Activated CD8-positive, alpha-beta T cell treated with anti-CD3 and anti-CD28 coated beads for 36 hours (primary cell): ENCODE measurements around the gene DUXA. TPM values are rescaled to one million over a fixed set of nuclear protein-coding genes. Genes with fewer than 3 reads are reported as not detected.

Experiments
- ATAC-seq: fragments of 200-7000 bp; cut with Tn5 transposase; one replicate; pipeline ENCODE4 v1.10.0; 2021; ENCODE audit warnings: mild to moderate bottlenecking, moderate library complexity
- CTCF ChIA-PET: fragments of 350-600 bp; sonication (Branson Sonifier 250); formaldehyde crosslinking; loops from one replicate; lab custom pipeline; 2021; ENCODE audit warnings: antibody characterized with exemption; lab: Charles Lee
- POLR2A ChIA-PET: fragments of 350-600 bp; sonication (Branson Sonifier 250); formaldehyde crosslinking; loops from one replicate; lab custom pipeline; 2021; ENCODE audit warnings: antibody characterized with exemption; lab: Charles Lee
- DNase-seq: peaks from one replicate; pipeline ENCODE4 v3.0.0-alpha.2; 2020
- H3K27ac Mint-ChIP-seq: one replicate; pipeline ENCODE4 v1.8.0; 2021; ENCODE audit warnings: mild to moderate bottlenecking, mixed read lengths
- H3K27me3 Mint-ChIP-seq: one replicate; pipeline ENCODE4 v1.8.0; 2021; ENCODE audit warnings: mixed read lengths
- H3K36me3 Mint-ChIP-seq: one replicate; pipeline ENCODE4 v1.8.0; 2021; ENCODE audit warnings: low read depth, mixed read lengths
- H3K4me1 Mint-ChIP-seq: one replicate; pipeline ENCODE4 v1.8.0; 2021; ENCODE audit warnings: low read depth, mixed read lengths
- H3K4me3 Mint-ChIP-seq: one replicate; pipeline ENCODE4 v1.8.0; 2021; ENCODE audit warnings: mild to moderate bottlenecking, moderate library complexity, mixed read lengths
- H3K9me3 Mint-ChIP-seq: one replicate; pipeline ENCODE4 v1.8.0; 2021; ENCODE audit warnings: mixed read lengths
- CTCF ChIP-seq: fragments of 200-600 bp; IDR thresholded peaks from one replicate; pipeline ENCODE4 v1.8.0; 2022; ENCODE audit warnings: antibody characterized with exemption, mild to moderate bottlenecking
- intact Hi-C: fragments of 100-400 bp; cut with micrococcal nuclease; formaldehyde crosslinking; loops from one replicate; pipeline ENCODE4 v1.10.0; 2022
- total RNA-seq, 2 experiments: library from RNA; stranded (reverse); gene quantifications; one replicate each; pipeline ENCODE4 v1.2.3, GENCODE V29; 2021

DUXA gene
- total RNA-seq, 2 experiments from 2014 or later: not detected

- POLR2A ChIA-PET: no interaction called here
- DNase-seq: no peak
- H3K27me3 Mint-ChIP-seq: peaks cover 10% of the 10 kb centered on the region
- peaks cover 39% of the 10 kb centered on the region for H3K9me3 Mint-ChIP-seq
- peaks cover 12% of the 10 kb centered on the region for H3K36me3 Mint-ChIP-seq
- intact Hi-C loops: no loop called here
- no peak overlapping the region for H3K27ac Mint-ChIP-seq
- ATAC-seq: no peak
- H3K4me1 Mint-ChIP-seq: no peaks in the 10 kb centered on the region
- TF ChIP-seq CTCF: no peak
- CTCF ChIA-PET: no interaction called here
- no peak overlapping the region for H3K4me3 Mint-ChIP-seq
Observed at GRCh38 chr19:57110592-57111328, 56.5 kb downstream of the DUXA start.

- no peak for TF ChIP-seq CTCF
- Mint-ChIP-seq H3K27ac (no peak overlapping the region), H3K4me1 (peaks cover 6% of the 10 kb centered on the region), H3K9me3 (peaks cover 14% of the 10 kb centered on the region), H3K4me3 (no peak overlapping the region), H3K36me3 (no peaks in the 10 kb centered on the region), H3K27me3 (peaks cover 18% of the 10 kb centered on the region)
- DNase-seq: no peak
- intact Hi-C loops: no loop called here
- ChIA-PET CTCF (no interaction called here), POLR2A (no interaction called here)
- no peak for ATAC-seq
Observed at GRCh38 chr19:57106722-57107235, 60.5 kb downstream of the DUXA start.

GRCh38 chr19:57105976-57106721 is 61.1 kb downstream of the DUXA start:
- ATAC-seq: no peak

More at GRCh38 chr19:57105976-57106721, 61.1 kb downstream of the DUXA start:
- ChIA-PET POLR2A (no interaction called here), CTCF (interaction anchor here (2.0 kb wide), 1 partner anchor 283 kb away, joined by 4 read pairs; the partner anchor contains the start of gene ZNF548)
- Mint-ChIP-seq H3K4me1 (peaks cover 6% of the 10 kb centered on the region), H3K36me3 (no peaks in the 10 kb centered on the region), H3K4me3 (no peak overlapping the region), H3K27me3 (peaks cover 18% of the 10 kb centered on the region), H3K27ac (no peak overlapping the region), H3K9me3 (peaks cover 8% of the 10 kb centered on the region)
- intact Hi-C loops: no loop called here
- no peak for DNase-seq
- no peak for TF ChIP-seq CTCF

Other genes with a start within 250 kb of the DUXA start
- not detected for gene USP29, start 47.5 kb downstream of the DUXA start, total RNA-seq
- not detected for gene ZIM3, start 22.3 kb downstream of the DUXA start, total RNA-seq
- 10 to 100 TPM; 20.7 to 22.4 TPM for gene ZNF264, start 24.0 kb upstream of the DUXA start, total RNA-seq
- 1 to 10 TPM in 1 of 2 experiments, under 1 TPM in 1; 0.96 to 1.4 TPM for gene AURKC, start 63.5 kb upstream of the DUXA start, total RNA-seq
- 1 to 10 TPM; 7.6 to 7.8 TPM for gene ZNF805, start 73.1 kb upstream of the DUXA start, total RNA-seq
- 10 to 100 TPM; 59.1 to 63.1 TPM for gene ZNF460, start 113.0 kb upstream of the DUXA start, total RNA-seq
- gene ZNF543, start 153.0 kb upstream of the DUXA start, total RNA-seq: 1 to 10 TPM; 6.3 to 7.0 TPM
- 1 to 10 TPM; 6.6 to 6.7 TPM for gene ZNF304, start 183.8 kb upstream of the DUXA start, total RNA-seq
- gene TRAPPC2B, start 196.1 kb upstream of the DUXA start, total RNA-seq: 1 to 10 TPM; 6.0 to 7.4 TPM
- 1 to 10 TPM; 1.3 to 1.5 TPM for gene ZNF547, start 196.1 kb upstream of the DUXA start, total RNA-seq
- gene ZNF548, start 222.4 kb upstream of the DUXA start, total RNA-seq: 10 to 100 TPM; 23.9 to 24.6 TPM
- gene ZNF17, start 243.7 kb upstream of the DUXA start, total RNA-seq: 1 to 10 TPM; 5.7 to 8.8 TPM